ENCODE measurements around the gene IRF4.

IRF4 gene

GRCh38 chr6:414447-414846, 22.9 kb downstream of the IRF4 start:
- H3K4me3 ChIP-seq (ENCODE audit: low read depth, low read length): no peak overlapping the region
- TF ChIP-seq, protein P1, sequence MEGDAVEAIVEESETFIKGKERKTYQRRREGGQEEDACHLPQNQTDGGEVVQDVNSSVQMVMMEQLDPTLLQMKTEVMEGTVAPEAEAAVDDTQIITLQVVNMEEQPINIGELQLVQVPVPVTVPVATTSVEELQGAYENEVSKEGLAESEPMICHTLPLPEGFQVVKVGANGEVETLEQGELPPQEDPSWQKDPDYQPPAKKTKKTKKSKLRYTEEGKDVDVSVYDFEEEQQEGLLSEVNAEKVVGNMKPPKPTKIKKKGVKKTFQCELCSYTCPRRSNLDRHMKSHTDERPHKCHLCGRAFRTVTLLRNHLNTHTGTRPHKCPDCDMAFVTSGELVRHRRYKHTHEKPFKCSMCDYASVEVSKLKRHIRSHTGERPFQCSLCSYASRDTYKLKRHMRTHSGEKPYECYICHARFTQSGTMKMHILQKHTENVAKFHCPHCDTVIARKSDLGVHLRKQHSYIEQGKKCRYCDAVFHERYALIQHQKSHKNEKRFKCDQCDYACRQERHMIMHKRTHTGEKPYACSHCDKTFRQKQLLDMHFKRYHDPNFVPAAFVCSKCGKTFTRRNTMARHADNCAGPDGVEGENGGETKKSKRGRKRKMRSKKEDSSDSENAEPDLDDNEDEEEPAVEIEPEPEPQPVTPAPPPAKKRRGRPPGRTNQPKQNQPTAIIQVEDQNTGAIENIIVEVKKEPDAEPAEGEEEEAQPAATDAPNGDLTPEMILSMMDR (IDR thresholded peaks at IDR 0.05; ENCODE audit: low read depth, low read length, missing control alignments): no peak

GRCh38 chr6:415087-415486, 23.5 kb downstream of the IRF4 start:
- no peak overlapping the region for H3K4me3 ChIP-seq (ENCODE audit: low read depth, low read length)
- TF ChIP-seq, protein P1 (IDR thresholded peaks at IDR 0.05; ENCODE audit: low read depth, low read length, missing control alignments): no peak
- DNase-seq (ENCODE audit: low read depth): no peak

More at GRCh38 chr6:414447-414846, 22.9 kb downstream of the IRF4 start:
- no peak for DNase-seq (ENCODE audit: low read depth)

DNA sequence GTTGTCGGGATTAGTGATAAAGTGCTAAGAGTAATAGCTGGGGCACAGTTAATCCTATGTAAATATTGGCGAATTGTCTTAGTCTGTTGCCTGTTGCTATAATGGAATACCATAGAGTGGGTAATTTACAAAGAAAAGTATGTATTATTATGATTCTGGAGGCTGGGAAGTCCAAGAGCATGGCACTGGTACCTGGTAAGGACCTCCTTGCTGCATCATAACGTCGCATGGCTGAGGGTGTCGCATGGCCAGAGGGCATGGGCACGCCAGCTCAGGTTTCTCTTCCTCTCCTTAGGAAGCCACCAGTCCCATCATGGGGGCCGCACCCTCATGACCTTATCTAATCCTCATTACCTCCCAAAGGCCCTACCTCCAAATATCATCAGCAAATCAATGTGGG, 29.7 kb downstream of the IRF4 start:
- no peak overlapping the region for H3K4me3 ChIP-seq (ENCODE audit: low read depth, low read length)
- no peak for DNase-seq (ENCODE audit: low read depth)
- TF ChIP-seq, protein P1 (IDR thresholded peaks at IDR 0.05; ENCODE audit: low read depth, low read length, missing control alignments): no peak

- TF ChIP-seq, protein P1 (IDR thresholded peaks at IDR 0.05; ENCODE audit: low read depth, low read length, missing control alignments): no peak
- H3K4me3 ChIP-seq (ENCODE audit: low read depth, low read length): no peak overlapping the region
- DNase-seq (ENCODE audit: low read depth): no peak
Measured at GRCh38 chr6:422433-423054, 31.0 kb downstream of the IRF4 start.

- TF ChIP-seq, protein P1 (IDR thresholded peaks at IDR 0.05; ENCODE audit: low read depth, low read length, missing control alignments): no peak
- no peak for DNase-seq (ENCODE audit: low read depth)
Measured at GRCh38 chr6:423055-423798, 31.7 kb downstream of the IRF4 start.

DNA sequence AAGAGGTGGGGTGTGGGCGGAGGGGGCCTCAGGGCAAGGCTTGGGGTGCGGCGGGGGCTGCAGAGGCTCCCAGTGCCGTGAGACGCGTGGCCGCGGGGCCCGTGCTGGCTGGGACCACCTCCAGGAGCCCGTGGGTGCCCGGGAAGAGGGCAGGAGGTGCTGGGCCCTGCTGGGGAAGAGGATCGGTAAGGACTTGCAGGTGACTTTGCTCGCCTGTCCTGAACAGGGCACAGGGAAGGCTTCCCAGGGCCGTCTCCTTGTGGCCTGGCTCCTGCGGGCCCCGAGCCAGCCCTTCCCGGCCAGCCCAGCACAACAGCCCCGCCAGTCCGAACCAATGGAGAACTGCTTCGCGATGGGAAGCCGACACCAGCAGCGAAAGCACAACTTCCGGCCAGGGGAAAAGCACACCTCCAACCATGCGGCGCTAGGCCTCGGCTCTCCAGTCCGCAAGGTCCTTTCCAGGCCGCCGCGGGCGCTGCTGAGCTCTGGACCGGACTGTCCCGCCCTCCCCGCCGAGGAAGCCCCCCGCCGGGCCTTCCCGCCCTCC, 32.3 kb downstream of the IRF4 start:
- no peak for DNase-seq (ENCODE audit: low read depth)
- H3K4me3 ChIP-seq (ENCODE audit: low read depth, low read length): no peak overlapping the region
- TF ChIP-seq, protein P1 (IDR thresholded peaks at IDR 0.05; ENCODE audit: low read depth, low read length, missing control alignments): no peak

More at GRCh38 chr6:423055-423798, 31.7 kb downstream of the IRF4 start:
- no peak overlapping the region for H3K4me3 ChIP-seq (ENCODE audit: low read depth, low read length)

All from GM12864 (cell line).